HepG2 (cell line): Measurements from ENCODE around the gene CTCF. TPM values are rescaled to one million over a fixed set of nuclear protein-coding genes. Genes with fewer than 3 reads are reported as not detected.

ENCODE experiments used
- AHR ChIP-seq: IDR thresholded peaks from 2 replicates; pipeline ENCODE4 v1.6.1; 2018; ENCODE audit warnings: missing genetic modification reagents, missing compliant biosample characterization
- CC2D1A ChIP-seq: sonication (generic); formaldehyde crosslinking; IDR thresholded peaks from 2 replicates; pipeline ENCODE4 v1.8.1; 2023; ENCODE audit warnings: mild to moderate bottlenecking, missing genetic modification reagents
- CHCHD3 ChIP-seq: sonication (generic); formaldehyde crosslinking; IDR thresholded peaks from 2 replicates; pipeline ENCODE4 v1.8.0; 2022; ENCODE audit warnings: mild to moderate bottlenecking, missing genetic modification reagents, moderate library complexity
- DMAP1 ChIP-seq: IDR thresholded peaks from 2 replicates; pipeline ENCODE4 v1.6.1; 2016
- EHMT2 ChIP-seq: fragments of 200-600 bp; sonication (generic); IDR thresholded peaks from 2 replicates; pipeline ENCODE4 v1.7.0; 2017; ENCODE audit warnings: antibody characterized with exemption, low read depth, low read length, borderline replicate concordance
- KLF13 ChIP-seq: sonication (generic); formaldehyde crosslinking; IDR thresholded peaks from 2 replicates; pipeline ENCODE4 v1.4.0; 2020; ENCODE audit warnings: mild to moderate bottlenecking, missing genetic modification reagents
- KMT2B ChIP-seq: IDR thresholded peaks from 2 replicates; pipeline ENCODE4 v1.6.1; 2016; ENCODE audit warnings: missing genetic modification reagents, missing compliant biosample characterization
- MXD4 ChIP-seq: IDR thresholded peaks from 2 replicates; pipeline ENCODE4 v1.6.1; 2016; ENCODE audit warnings: mild to moderate bottlenecking, missing biosample characterization, missing genetic modification reagents
- NFIB ChIP-seq: sonication (generic); formaldehyde crosslinking; IDR thresholded peaks from 2 replicates; pipeline ENCODE4 v1.9.0; 2021; ENCODE audit warnings: missing genetic modification reagents, mild to moderate bottlenecking, borderline replicate concordance
- NR1H2 ChIP-seq: sonication (generic); formaldehyde crosslinking; IDR thresholded peaks from 2 replicates; pipeline ENCODE4 v1.8.1; 2022; ENCODE audit warnings: low read depth, missing genetic modification reagents, borderline replicate concordance
- SSRP1 ChIP-seq: IDR thresholded peaks from 2 replicates; pipeline ENCODE4 v1.6.1; 2016; ENCODE audit warnings: control low read depth
- ZBTB14 ChIP-seq: sonication (generic); formaldehyde crosslinking; IDR thresholded peaks from 2 replicates; pipeline ENCODE4 v1.4.0; 2020; ENCODE audit warnings: missing genetic modification reagents
- ZBTB39 ChIP-seq: sonication (generic); formaldehyde crosslinking; IDR thresholded peaks from 2 replicates; pipeline ENCODE4 v1.5.0; 2020; ENCODE audit warnings: missing genetic modification reagents
- ZFP90 ChIP-seq: sonication (generic); formaldehyde crosslinking; IDR thresholded peaks from 2 replicates; pipeline ENCODE4 v1.8.0; 2022; ENCODE audit warnings: missing genetic modification reagents, mild to moderate bottlenecking, inconsistent platforms, borderline replicate concordance
- ZFYVE20 ChIP-seq: sonication (generic); formaldehyde crosslinking; IDR thresholded peaks from 2 replicates; pipeline ENCODE4 v1.8.0; 2023; ENCODE audit warnings: low read depth, mild to moderate bottlenecking, moderate library complexity, missing genetic modification reagents, borderline replicate concordance
- ZNF563 ChIP-seq: sonication (generic); formaldehyde crosslinking; IDR thresholded peaks from 2 replicates; pipeline ENCODE4 v1.8.0; 2022; ENCODE audit warnings: mild to moderate bottlenecking, moderate library complexity, missing genetic modification reagents
- ZNF572 ChIP-seq: sonication (generic); formaldehyde crosslinking; IDR thresholded peaks from 2 replicates; pipeline ENCODE4 v1.5.1; 2020; ENCODE audit warnings: mild to moderate bottlenecking, missing genetic modification reagents
- ZNF879 ChIP-seq: sonication (generic); formaldehyde crosslinking; IDR thresholded peaks from 2 replicates; pipeline ENCODE4 v1.8.1; 2023; ENCODE audit warnings: missing genetic modification reagents
- polyA plus RNA-seq, 8 experiments: library from polyadenylated mRNA; depleted of rRNA in 3 of 8; stranded (reverse) in 7 of 8; unstranded in 1 of 8; fragments of >200 nt; fragmentation: Illumina TruSeq in 4 of 8; extraction: Trizol in 4 of 8; gene quantifications; 2 replicates each; pipeline versions ENCODE4 v1.2.1 to v1.2.3, GENCODE V29; 2011 to 2016; ENCODE audit warnings: low read depth in 4 of 8, missing spikeins in 1 of 8, mixed read lengths in 1 of 8; ENCODE audit not compliant: insufficient read depth in 1 of 8
- total RNA-seq, 5 experiments: library from RNA; depleted of rRNA; stranded (reverse); fragments of >200 nt; fragmentation: Illumina TruSeq; extraction: Trizol; gene quantifications; 2 replicates each; pipeline ENCODE4 v1.2.3, GENCODE V29; 2016; ENCODE audit warnings: low read depth in 1 of 5
- TF ChIP-seq, protein P1 (sequence below): sonication (generic); formaldehyde crosslinking; IDR thresholded peaks from 2 replicates; pipeline ENCODE4 v1.4.0; 2020; ENCODE audit warnings: missing genetic modification reagents
- TF ChIP-seq, protein P2 (sequence below): sonication (generic); formaldehyde crosslinking; IDR thresholded peaks from 2 replicates; pipeline ENCODE4 v1.5.0; 2020; ENCODE audit warnings: missing genetic modification reagents
- TF ChIP-seq, protein P3 (sequence below): sonication (generic); formaldehyde crosslinking; IDR thresholded peaks from 2 replicates; pipeline ENCODE4 v1.5.1; 2020; ENCODE audit warnings: mild to moderate bottlenecking, missing genetic modification reagents, moderate library complexity

Gene CTCF
- total and polyA plus RNA-seq, 2 of the 13 experiments (the other 11 are each of a cell fraction or from before 2014, with no cell fraction given) = 19.5 to 37.5 TPM

DNA sequence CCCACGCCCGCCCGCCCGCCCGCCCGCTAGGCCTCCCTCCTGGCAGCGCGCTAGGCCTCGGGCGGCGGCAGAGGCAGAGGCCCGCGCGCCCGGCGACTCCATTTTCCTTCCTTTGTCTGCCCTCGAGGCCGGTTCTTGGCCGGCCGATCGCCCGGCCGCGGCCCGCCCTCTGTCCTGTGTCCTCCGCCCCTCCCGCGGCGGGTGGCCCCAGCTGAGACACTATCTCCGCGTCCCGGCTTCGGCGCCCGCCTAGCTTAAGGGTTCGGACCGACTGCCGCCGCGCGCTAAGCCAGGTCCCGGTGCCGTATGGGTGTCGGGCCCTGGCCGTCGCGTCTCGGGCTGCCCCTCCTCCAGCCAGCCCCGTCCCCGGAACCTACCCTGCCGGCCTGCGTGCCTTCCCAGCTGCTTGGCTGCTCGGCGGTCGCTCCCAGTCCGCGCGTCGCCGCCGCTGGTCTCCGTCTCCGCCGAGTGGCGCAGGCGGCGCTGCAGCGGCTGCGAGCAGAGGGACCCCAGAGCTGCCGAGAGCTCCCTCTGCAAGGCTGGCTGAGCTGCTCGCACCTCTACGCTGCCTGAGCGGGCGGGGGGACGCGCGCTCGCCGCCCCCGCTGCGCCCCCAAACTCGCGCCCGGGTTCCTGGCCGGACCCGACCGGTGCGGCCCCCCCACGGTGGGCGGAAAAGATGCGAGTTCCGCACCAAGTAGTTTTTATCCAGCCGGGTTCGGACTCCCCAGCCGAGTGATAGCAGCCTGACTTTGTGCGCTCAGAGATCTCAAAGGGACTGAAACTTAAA, 787 bp downstream of the CTCF start (continued):
- TF ChIP-seq ZBTB39 (CRISPR knock-in tag) = 0 out of 2 replicates have a peak, but pooled peaks have one; percentile 53
- 0 out of 2 replicates have a peak, but pooled peaks have one; percentile 76 for TF ChIP-seq CHCHD3 (CRISPR knock-in tag)
- no peak; the same call in 1 of the 2 replicates for TF ChIP-seq MXD4 (CRISPR knock-in tag)
- TF ChIP-seq NFIB (CRISPR knock-in tag) = no peak
- TF ChIP-seq, protein P1, sequence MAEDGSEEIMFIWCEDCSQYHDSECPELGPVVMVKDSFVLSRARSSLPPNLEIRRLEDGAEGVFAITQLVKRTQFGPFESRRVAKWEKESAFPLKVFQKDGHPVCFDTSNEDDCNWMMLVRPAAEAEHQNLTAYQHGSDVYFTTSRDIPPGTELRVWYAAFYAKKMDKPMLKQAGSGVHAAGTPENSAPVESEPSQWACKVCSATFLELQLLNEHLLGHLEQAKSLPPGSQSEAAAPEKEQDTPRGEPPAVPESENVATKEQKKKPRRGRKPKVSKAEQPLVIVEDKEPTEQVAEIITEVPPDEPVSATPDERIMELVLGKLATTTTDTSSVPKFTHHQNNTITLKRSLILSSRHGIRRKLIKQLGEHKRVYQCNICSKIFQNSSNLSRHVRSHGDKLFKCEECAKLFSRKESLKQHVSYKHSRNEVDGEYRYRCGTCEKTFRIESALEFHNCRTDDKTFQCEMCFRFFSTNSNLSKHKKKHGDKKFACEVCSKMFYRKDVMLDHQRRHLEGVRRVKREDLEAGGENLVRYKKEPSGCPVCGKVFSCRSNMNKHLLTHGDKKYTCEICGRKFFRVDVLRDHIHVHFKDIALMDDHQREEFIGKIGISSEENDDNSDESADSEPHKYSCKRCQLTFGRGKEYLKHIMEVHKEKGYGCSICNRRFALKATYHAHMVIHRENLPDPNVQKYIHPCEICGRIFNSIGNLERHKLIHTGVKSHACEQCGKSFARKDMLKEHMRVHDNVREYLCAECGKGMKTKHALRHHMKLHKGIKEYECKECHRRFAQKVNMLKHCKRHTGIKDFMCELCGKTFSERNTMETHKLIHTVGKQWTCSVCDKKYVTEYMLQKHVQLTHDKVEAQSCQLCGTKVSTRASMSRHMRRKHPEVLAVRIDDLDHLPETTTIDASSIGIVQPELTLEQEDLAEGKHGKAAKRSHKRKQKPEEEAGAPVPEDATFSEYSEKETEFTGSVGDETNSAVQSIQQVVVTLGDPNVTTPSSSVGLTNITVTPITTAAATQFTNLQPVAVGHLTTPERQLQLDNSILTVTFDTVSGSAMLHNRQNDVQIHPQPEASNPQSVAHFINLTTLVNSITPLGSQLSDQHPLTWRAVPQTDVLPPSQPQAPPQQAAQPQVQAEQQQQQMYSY (CRISPR knock-in tag) = no peak
- TF ChIP-seq ZNF572 (CRISPR knock-in tag) = no peak
- TF ChIP-seq ZFP90 (CRISPR knock-in tag) = peak; percentile 79; the same call in 1 of the 2 replicates
- TF ChIP-seq ZNF563 (CRISPR knock-in tag) = peak; percentile 93
- peak; percentile 74 for TF ChIP-seq ZBTB14
- peak; percentile 88; the same call in 1 of the 2 replicates for TF ChIP-seq ZFYVE20 (CRISPR knock-in tag)
- TF ChIP-seq, protein P2, sequence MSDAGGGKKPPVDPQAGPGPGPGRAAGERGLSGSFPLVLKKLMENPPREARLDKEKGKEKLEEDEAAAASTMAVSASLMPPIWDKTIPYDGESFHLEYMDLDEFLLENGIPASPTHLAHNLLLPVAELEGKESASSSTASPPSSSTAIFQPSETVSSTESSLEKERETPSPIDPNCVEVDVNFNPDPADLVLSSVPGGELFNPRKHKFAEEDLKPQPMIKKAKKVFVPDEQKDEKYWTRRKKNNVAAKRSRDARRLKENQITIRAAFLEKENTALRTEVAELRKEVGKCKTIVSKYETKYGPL = no peak
- TF ChIP-seq KMT2B (CRISPR knock-in tag) = no peak
- TF ChIP-seq AHR (CRISPR knock-in tag) = peak; percentile 74; the same call in 1 of the 2 replicates
- 0 out of 2 replicates have a peak, but pooled peaks have one; percentile 26 for TF ChIP-seq KLF13
- no peak for TF ChIP-seq CC2D1A (CRISPR knock-in tag)
- TF ChIP-seq NR1H2 (CRISPR knock-in tag) = no peak
- TF ChIP-seq EHMT2 = no peak
- TF ChIP-seq SSRP1 (CRISPR knock-in tag) = no peak
- TF ChIP-seq, protein P3, sequence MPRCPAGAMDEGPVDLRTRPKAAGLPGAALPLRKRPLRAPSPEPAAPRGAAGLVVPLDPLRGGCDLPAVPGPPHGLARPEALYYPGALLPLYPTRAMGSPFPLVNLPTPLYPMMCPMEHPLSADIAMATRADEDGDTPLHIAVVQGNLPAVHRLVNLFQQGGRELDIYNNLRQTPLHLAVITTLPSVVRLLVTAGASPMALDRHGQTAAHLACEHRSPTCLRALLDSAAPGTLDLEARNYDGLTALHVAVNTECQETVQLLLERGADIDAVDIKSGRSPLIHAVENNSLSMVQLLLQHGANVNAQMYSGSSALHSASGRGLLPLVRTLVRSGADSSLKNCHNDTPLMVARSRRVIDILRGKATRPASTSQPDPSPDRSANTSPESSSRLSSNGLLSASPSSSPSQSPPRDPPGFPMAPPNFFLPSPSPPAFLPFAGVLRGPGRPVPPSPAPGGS (CRISPR knock-in tag) = peak; percentile 46; the same call in 1 of the 2 replicates
- peak; percentile 69; the same call in 1 of the 2 replicates for TF ChIP-seq ZNF879 (CRISPR knock-in tag)
- TF ChIP-seq DMAP1 (CRISPR knock-in tag) = peak; percentile 35; the same call in 1 of the 2 replicates
